H1 (cell line): ENCODE results near the gene RCE1.

Experiments
- CEBPB ChIP-seq: IDR thresholded peaks from 2 replicates; pipeline ENCODE4 v1.6.1; 2012; ENCODE audit warnings: low read depth, low read length
- CREB1 ChIP-seq: IDR thresholded peaks from 2 replicates; pipeline ENCODE4 v1.6.1; 2012; ENCODE audit warnings: inconsistent platforms
- EP300 ChIP-seq, 2 experiments: IDR thresholded peaks; 1 replicate in 1 of 2; 2 replicates in 1 of 2; pipeline ENCODE4 v1.6.1; 2011 to 2012; ENCODE audit warnings: low read depth in 2 of 2, low read length in 2 of 2, mild to moderate bottlenecking in 2 of 2, borderline replicate concordance in 1 of 2, inconsistent platforms in 1 of 2, moderate library complexity in 1 of 2
- EZH2 ChIP-seq: fragments of 200-600 bp; sonication (generic); IDR thresholded peaks from 2 replicates; pipeline ENCODE4 v1.7.1; 2012; ENCODE audit warnings: low read depth, mild to moderate bottlenecking, moderate library complexity, low read length, inconsistent platforms; ENCODE audit not compliant: severe bottlenecking
- POLR2A ChIP-seq, 2 experiments: IDR thresholded peaks; 1 replicate in 1 of 2; 2 replicates in 1 of 2; pipeline ENCODE4 v1.6.1; 2011; ENCODE audit warnings: low read depth in 2 of 2, low read length in 2 of 2, mild to moderate bottlenecking in 2 of 2; ENCODE audit errors: control extremely low read depth in 1 of 2
- POLR2AphosphoS5 ChIP-seq: IDR thresholded peaks from 2 replicates; pipeline ENCODE4 v1.6.1; 2011; ENCODE audit warnings: low read depth, low read length
- RAD21 ChIP-seq, 2 experiments: IDR thresholded peaks in 1 of 2; conservative IDR thresholded peaks in 1 of 2; 2 replicates each; pipeline ENCODE4 v1.6.1; 2011; ENCODE audit warnings: low read depth in 2 of 2, low read length in 2 of 2, improper control_type of control experiment in 1 of 2, inconsistent platforms in 1 of 2, mild to moderate bottlenecking in 1 of 2, moderate library complexity in 1 of 2
- RFX5 ChIP-seq: IDR thresholded peaks from 2 replicates; pipeline ENCODE4 v1.6.1; 2011; ENCODE audit warnings: low read depth, low read length, improper control_type of control experiment, borderline replicate concordance
- TAF1 ChIP-seq: IDR thresholded peaks from 2 replicates; pipeline ENCODE4 v1.6.1; 2011; ENCODE audit warnings: mild to moderate bottlenecking, low read depth, low read length
- TEAD4 ChIP-seq: IDR thresholded peaks from 2 replicates; pipeline ENCODE4 v1.6.1; 2012; ENCODE audit warnings: low read depth, low read length, inconsistent platforms, mixed read lengths
- TF ChIP-seq, protein P1 (sequence below): IDR thresholded peaks from 2 replicates; pipeline ENCODE4 v1.6.1; 2012; ENCODE audit warnings: low read length, inconsistent platforms
- TF ChIP-seq, protein P2 (sequence below), 3 experiments: IDR thresholded peaks; 1 replicate in 2 of 3; 2 replicates in 1 of 3; pipeline versions ENCODE4 v1.5.1 to v1.6.1; 2011; ENCODE audit warnings: low read length in 3 of 3, mild to moderate bottlenecking in 3 of 3, inconsistent platforms in 2 of 3, low read depth in 1 of 3, moderate library complexity in 1 of 3; ENCODE audit not compliant: insufficient read depth in 1 of 3; ENCODE audit errors: control extremely low read depth in 1 of 3

DNA sequence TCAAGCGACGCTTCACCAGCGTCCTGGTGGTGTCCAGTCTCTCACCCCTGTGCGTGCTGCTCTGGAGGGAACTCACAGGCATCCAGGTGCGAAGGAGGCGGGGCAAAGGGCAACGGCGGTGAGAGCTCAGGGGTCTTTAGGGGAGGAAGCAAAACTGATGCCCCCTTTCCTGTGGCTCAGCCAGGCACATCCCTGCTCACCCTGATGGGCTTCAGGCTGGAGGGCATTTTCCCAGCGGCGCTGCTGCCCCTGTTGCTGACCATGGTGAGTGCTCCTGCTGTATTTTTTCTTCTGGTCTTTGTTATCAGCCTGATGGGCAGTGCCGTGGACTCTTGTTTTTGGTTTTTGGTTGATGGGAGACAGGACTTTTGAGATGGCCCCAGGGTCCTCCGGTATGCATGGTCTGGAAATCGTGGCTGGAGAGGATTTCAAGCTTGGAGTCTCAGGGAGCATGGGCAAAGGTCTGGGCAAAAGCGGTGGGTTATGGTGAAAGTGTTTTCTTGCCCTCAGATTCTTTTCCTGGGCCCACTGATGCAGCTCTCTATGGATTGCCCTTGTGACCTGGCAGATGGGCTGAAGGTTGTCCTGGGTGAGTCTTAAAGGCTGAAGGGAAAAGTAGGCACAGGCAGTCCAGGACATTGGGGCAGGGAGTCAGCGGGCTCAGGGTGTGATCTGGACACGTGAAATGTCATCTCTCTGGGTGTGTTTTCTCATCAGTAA lies 695 bp downstream of the RCE1 start:
- TF ChIP-seq RFX5 (no peak), CEBPB (no peak), POLR2AphosphoS5 (peak; percentile 75; the same call in 1 of the 2 replicates), POLR2A (IDR thresholded peaks at IDR 0.05; ENCODE audit: control extremely low read depth in 1 of 2, low read depth in 2 of 2, low read length in 2 of 2) (peak in 1 of 2 experiments; percentile 5; a peak in 1 of 3 replicates), CREB1 (no peak), EZH2 (no peak), TEAD4 (no peak), EP300 (IDR thresholded peaks at IDR 0.05; ENCODE audit: borderline replicate concordance in 1 of 2, low read depth in 2 of 2, low read length in 2 of 2) (no peak), TAF1 (no peak), RAD21 (IDR thresholded peaks at IDR 0.05 in 1 of 2, conservative IDR thresholded peaks at IDR 0.05 in 1 of 2; ENCODE audit: low read depth in 2 of 2, low read length in 2 of 2) (no peak)
- TF ChIP-seq, protein P1, sequence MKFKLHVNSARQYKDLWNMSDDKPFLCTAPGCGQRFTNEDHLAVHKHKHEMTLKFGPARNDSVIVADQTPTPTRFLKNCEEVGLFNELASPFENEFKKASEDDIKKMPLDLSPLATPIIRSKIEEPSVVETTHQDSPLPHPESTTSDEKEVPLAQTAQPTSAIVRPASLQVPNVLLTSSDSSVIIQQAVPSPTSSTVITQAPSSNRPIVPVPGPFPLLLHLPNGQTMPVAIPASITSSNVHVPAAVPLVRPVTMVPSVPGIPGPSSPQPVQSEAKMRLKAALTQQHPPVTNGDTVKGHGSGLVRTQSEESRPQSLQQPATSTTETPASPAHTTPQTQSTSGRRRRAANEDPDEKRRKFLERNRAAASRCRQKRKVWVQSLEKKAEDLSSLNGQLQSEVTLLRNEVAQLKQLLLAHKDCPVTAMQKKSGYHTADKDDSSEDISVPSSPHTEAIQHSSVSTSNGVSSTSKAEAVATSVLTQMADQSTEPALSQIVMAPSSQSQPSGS, result no peak
- TF ChIP-seq, protein P2, sequence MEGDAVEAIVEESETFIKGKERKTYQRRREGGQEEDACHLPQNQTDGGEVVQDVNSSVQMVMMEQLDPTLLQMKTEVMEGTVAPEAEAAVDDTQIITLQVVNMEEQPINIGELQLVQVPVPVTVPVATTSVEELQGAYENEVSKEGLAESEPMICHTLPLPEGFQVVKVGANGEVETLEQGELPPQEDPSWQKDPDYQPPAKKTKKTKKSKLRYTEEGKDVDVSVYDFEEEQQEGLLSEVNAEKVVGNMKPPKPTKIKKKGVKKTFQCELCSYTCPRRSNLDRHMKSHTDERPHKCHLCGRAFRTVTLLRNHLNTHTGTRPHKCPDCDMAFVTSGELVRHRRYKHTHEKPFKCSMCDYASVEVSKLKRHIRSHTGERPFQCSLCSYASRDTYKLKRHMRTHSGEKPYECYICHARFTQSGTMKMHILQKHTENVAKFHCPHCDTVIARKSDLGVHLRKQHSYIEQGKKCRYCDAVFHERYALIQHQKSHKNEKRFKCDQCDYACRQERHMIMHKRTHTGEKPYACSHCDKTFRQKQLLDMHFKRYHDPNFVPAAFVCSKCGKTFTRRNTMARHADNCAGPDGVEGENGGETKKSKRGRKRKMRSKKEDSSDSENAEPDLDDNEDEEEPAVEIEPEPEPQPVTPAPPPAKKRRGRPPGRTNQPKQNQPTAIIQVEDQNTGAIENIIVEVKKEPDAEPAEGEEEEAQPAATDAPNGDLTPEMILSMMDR (IDR thresholded peaks at IDR 0.05; ENCODE audit: control extremely low read depth in 1 of 3, insufficient read depth in 1 of 3, low read depth in 1 of 3, low read length in 3 of 3), result no peak
